B cell (primary cell): Measurements from ENCODE around the gene RGS6. TPM values are rescaled to one million over a fixed set of nuclear protein-coding genes. Genes with fewer than 3 reads are reported as not detected.

ENCODE experiments used
- ATAC-seq: fragments of 200-7000 bp; cut with Tn5 transposase; one replicate; pipeline ENCODE4 v1.10.0; 2021; ENCODE audit warnings: low read depth, mild to moderate bottlenecking, moderate number of reproducible peaks, moderate library complexity
- CTCF ChIA-PET: fragments of 350-600 bp; sonication (Branson Sonifier 250); formaldehyde crosslinking; loops from one replicate; lab custom pipeline; 2021; ENCODE audit warnings: antibody characterized with exemption, inconsistent platforms; lab: Charles Lee
- POLR2A ChIA-PET: fragments of 350-600 bp; sonication (Branson Sonifier 250); formaldehyde crosslinking; loops from one replicate; lab custom pipeline; 2021; ENCODE audit warnings: antibody characterized with exemption; lab: Charles Lee
- DNase-seq: peaks from one replicate; pipeline ENCODE4 v3.0.0; 2013
- H2AFZ ChIP-seq: 2 replicates; pipeline ENCODE4 v1.6.1; 2012; ENCODE audit warnings: mild to moderate bottlenecking, low read depth, low read length; ENCODE audit not compliant: insufficient read depth, poor library complexity, severe bottlenecking
- H3K27ac ChIP-seq, 2 donors: 1 replicate in 1 of 2; 2 replicates in 1 of 2; pipeline ENCODE4 v1.5.1; 2012 to 2013; ENCODE audit warnings: low read length in 2 of 2, mild to moderate bottlenecking in 2 of 2, moderate library complexity in 1 of 2
- H3K27me3 ChIP-seq, 4 experiments: fragments of 200-600 bp in 1 of 4; sonication (generic) in 1 of 4; replicated peaks in 1 of 4; 1 replicate in 2 of 4; 2 replicates in 2 of 4; pipeline versions ENCODE4 v1.6.1 to v1.7.0; 2013 to 2016; ENCODE audit warnings: low read length in 3 of 4, mild to moderate bottlenecking in 2 of 4, mixed read lengths in 1 of 4, moderate library complexity in 1 of 4; ENCODE audit not compliant: insufficient read depth in 4 of 4, control insufficient read depth in 3 of 4; ENCODE audit errors: control extremely low read depth in 1 of 4
- H3K36me3 ChIP-seq, 2 experiments: replicated peaks in 1 of 2; 1 replicate in 1 of 2; 2 replicates in 1 of 2; pipeline versions ENCODE4 v1.6.1 to v1.7.1; 2013; ENCODE audit warnings: low read length in 1 of 2; ENCODE audit not compliant: insufficient read depth in 2 of 2, control insufficient read depth in 1 of 2; ENCODE audit errors: control extremely low read depth in 1 of 2, extremely low read depth in 1 of 2
- H3K4me1 ChIP-seq, 2 donors: fragments of 200-600 bp in 1 of 2; sonication (generic) in 1 of 2; 1 replicate in 1 of 2; 2 replicates in 1 of 2; pipeline versions ENCODE4 v1.5.1 to v1.6.1; 2013 to 2017; ENCODE audit warnings: low read length in 2 of 2; ENCODE audit not compliant: control insufficient read depth in 2 of 2, insufficient read depth in 2 of 2
- H3K4me2 ChIP-seq: replicated peaks from 2 replicates; pipeline ENCODE3; 2012; ENCODE audit warnings: mild to moderate bottlenecking, low read depth, low read length; ENCODE audit not compliant: poor library complexity, severe bottlenecking
- H3K4me3 ChIP-seq, 5 experiments: fragments of 200-600 bp in 1 of 5; sonication (generic) in 1 of 5; 1 replicate in 3 of 5; 2 replicates in 2 of 5; pipeline versions ENCODE4 v1.5.1 to v1.7.0; 2011 to 2016; ENCODE audit warnings: low read length in 4 of 5, mild to moderate bottlenecking in 4 of 5, low read depth in 2 of 5, control low read depth in 1 of 5, moderate library complexity in 1 of 5; ENCODE audit not compliant: insufficient read depth in 1 of 5; ENCODE audit errors: control extremely low read depth in 1 of 5, extremely low read depth in 1 of 5
- H3K79me2 ChIP-seq: fragments of 200-600 bp; sonication (generic); one replicate; pipeline ENCODE4 v1.6.0; 2016; ENCODE audit warnings: low read length; ENCODE audit not compliant: control insufficient read depth, insufficient read depth
- H3K9ac ChIP-seq: fragments of 200-600 bp; sonication (generic); 2 replicates; pipeline ENCODE4 v1.6.1; 2017; ENCODE audit warnings: mild to moderate bottlenecking, low read length, moderate library complexity
- H3K9me3 ChIP-seq, 3 donors: one replicate each; pipeline versions ENCODE4 v1.6.1 to v1.7.1; 2013; ENCODE audit warnings: low read length in 2 of 3; ENCODE audit not compliant: control insufficient read depth in 2 of 3, insufficient read depth in 1 of 3; ENCODE audit errors: control extremely low read depth in 1 of 3
- H4K20me1 ChIP-seq: 2 replicates; pipeline ENCODE4 v1.6.0; 2012; ENCODE audit warnings: mild to moderate bottlenecking, low read length; ENCODE audit not compliant: insufficient read depth, control insufficient read depth, poor library complexity, severe bottlenecking
- H3K27ac Mint-ChIP-seq: one replicate; pipeline ENCODE4 v1.8.0; 2021; ENCODE audit warnings: mixed read lengths
- H3K27me3 Mint-ChIP-seq: one replicate; pipeline ENCODE4 v1.8.0; 2021; ENCODE audit warnings: mixed read lengths
- H3K4me1 Mint-ChIP-seq: one replicate; pipeline ENCODE4 v1.8.0; 2021; ENCODE audit warnings: mixed read lengths
- H3K4me3 Mint-ChIP-seq: one replicate; pipeline ENCODE4 v1.8.0; 2021; ENCODE audit warnings: mixed read lengths
- H3K9me3 Mint-ChIP-seq: one replicate; pipeline ENCODE4 v1.8.0; 2022; ENCODE audit warnings: mixed read lengths; ENCODE audit not compliant: insufficient read depth
- EZH2 ChIP-seq: IDR thresholded peaks from 2 replicates; pipeline ENCODE4 v1.6.1; 2012; ENCODE audit warnings: borderline replicate concordance, low read depth, mild to moderate bottlenecking, moderate library complexity, low read length; ENCODE audit not compliant: insufficient read depth, poor library complexity, severe bottlenecking
- WGBS: methylation state at CpG from one replicate; pipeline ENCODE4 v1.1.5; 2013; ENCODE audit warnings: missing lambda C conversion rate; ENCODE audit not compliant: insufficient coverage; 5-methylcytosine and 5-hydroxymethylcytosine counted together
- intact Hi-C: fragments of 100-400 bp; cut with micrococcal nuclease; formaldehyde crosslinking; loops from one replicate; pipeline ENCODE4 v1.10.0; 2022
- polyA plus RNA-seq: library from polyadenylated mRNA; depleted of rRNA; stranded (reverse); fragments of >200 nt; gene quantifications from 2 replicates; pipeline ENCODE4 v1.2.3, GENCODE V29; 2012
- total RNA-seq, 2 donors: library from RNA; stranded (reverse); fragments of 120-200 nt in 1 of 2; gene quantifications; 1 replicate in 1 of 2; 2 replicates in 1 of 2; pipeline versions ENCODE4 v1.2.3 to v1.2.4, GENCODE V29; 2013 to 2022
- TF ChIP-seq, protein P1 (sequence below): fragments of 200-600 bp; IDR thresholded peaks from one replicate; pipeline ENCODE4 v1.8.0; 2022; ENCODE audit warnings: antibody characterized with exemption, mild to moderate bottlenecking

The RGS6 gene
- total and polyA plus RNA-seq, 2 donors (not counting 1 experiment from before 2014, with no cell fraction given) = 0.07 TPM; not detected in 1

DNA sequence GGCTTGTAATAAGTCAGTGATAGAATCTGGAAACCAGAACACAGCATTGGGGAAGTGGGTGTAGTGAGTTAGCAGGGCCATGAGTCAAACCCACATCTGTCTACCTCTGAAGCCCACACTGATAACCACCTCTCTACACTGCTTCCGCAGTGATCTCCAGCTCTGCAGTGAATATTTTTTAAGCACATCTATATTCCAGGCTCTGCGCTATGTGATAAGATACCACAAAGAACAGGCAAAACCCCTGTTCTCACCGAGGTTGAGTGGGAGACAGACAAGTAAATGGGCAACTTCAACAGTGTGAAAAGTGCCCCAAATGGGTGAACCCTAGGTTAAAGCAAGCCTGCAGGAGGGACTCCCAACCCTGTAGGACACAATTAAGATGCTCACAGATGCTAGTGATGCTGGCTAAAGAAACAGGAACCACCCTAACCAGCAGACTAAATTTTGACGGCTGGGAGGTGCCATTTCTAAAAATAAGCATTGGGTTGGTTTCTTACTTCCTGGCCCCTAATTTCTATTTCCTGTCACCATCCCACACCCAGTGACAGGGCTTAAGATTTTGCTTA lies 586.7 kb downstream of the RGS6 start:
- TF ChIP-seq, protein P1, sequence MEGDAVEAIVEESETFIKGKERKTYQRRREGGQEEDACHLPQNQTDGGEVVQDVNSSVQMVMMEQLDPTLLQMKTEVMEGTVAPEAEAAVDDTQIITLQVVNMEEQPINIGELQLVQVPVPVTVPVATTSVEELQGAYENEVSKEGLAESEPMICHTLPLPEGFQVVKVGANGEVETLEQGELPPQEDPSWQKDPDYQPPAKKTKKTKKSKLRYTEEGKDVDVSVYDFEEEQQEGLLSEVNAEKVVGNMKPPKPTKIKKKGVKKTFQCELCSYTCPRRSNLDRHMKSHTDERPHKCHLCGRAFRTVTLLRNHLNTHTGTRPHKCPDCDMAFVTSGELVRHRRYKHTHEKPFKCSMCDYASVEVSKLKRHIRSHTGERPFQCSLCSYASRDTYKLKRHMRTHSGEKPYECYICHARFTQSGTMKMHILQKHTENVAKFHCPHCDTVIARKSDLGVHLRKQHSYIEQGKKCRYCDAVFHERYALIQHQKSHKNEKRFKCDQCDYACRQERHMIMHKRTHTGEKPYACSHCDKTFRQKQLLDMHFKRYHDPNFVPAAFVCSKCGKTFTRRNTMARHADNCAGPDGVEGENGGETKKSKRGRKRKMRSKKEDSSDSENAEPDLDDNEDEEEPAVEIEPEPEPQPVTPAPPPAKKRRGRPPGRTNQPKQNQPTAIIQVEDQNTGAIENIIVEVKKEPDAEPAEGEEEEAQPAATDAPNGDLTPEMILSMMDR = no peak
- no peak for TF ChIP-seq EZH2
- H2AFZ ChIP-seq = peak overlapping the region; percentile 61
- ATAC-seq (peak; percentile 73), DNase-seq (peak; percentile 79)
- H3K79me2 ChIP-seq = no peaks in the 10 kb centered on the region
- peaks cover 74 to 80% of the 10 kb centered on the region in 2 donors for H3K4me1 ChIP-seq
- no peaks in the 10 kb centered on the region for H3K36me3 ChIP-seq
- POLR2A ChIA-PET = interaction anchor here (1.0 to 1.6 kb wide), 2 partner anchors 375 to 384 kb away, joined by 3 to 5 read pairs; partner anchors contain the start of gene DPF3
- CTCF ChIA-PET = interaction anchor here (2.2 to 8.6 kb wide), 5 partner anchors 14 to 430 kb away, joined by 5 to 364 read pairs (median 40); partner anchors contain the start of gene DPF3
- H3K27me3 ChIP-seq = no peaks in the 10 kb centered on the region
- H3K27ac ChIP-seq = peak overlapping the region; percentile 74 to 84
- H3K9ac ChIP-seq = peak overlapping the region; percentile 46
- peak overlapping the region; percentile 92 for H3K27ac Mint-ChIP-seq
- peak overlapping the region in 4 of 5 experiments; percentile 2 to 25 (median 11) for H3K4me3 ChIP-seq
- peak overlapping the region; percentile 72 for H3K4me3 Mint-ChIP-seq
- H3K4me2 ChIP-seq = peak overlapping the region; percentile 71
- H3K27me3 Mint-ChIP-seq = no peaks in the 10 kb centered on the region
- intact Hi-C loops = loop anchor here (1.0 to 5.0 kb wide), 3 partner anchors 78 to 407 kb away; partner anchors contain the start of gene DCAF4
- WGBS = 0% methylated on average over 2 of the region's 4 CpGs
- H4K20me1 ChIP-seq = no peaks in the 10 kb centered on the region
- H3K4me1 Mint-ChIP-seq = peaks cover 73% of the 10 kb centered on the region
- H3K9me3 Mint-ChIP-seq = peaks cover 8% of the 10 kb centered on the region
- H3K9me3 ChIP-seq = peaks cover 2 to 28% (median 3%) of the 10 kb centered on the region in 3 donors

DNA sequence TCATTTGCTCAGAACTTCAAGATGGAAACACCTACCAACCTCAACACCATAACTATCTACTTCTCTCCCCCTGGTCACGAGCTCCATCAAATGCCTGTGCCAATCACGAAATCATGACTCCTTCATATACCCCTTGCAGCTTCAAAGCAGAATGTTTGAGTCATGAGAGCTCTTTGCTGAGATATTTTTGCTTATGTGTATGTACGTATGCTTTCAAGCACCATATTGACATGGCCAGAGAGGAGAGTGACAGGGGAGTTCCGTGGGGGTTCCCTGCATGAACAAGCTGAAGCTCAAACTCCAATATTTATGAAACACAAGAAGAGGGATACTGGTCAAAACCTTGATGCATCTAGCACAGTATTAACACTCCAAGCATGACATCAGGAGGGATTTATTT lies 587.3 kb downstream of the RGS6 start:
- peak overlapping the region; percentile 92 for H3K27ac Mint-ChIP-seq

More for the DNA sequence above, 587.3 kb downstream of the RGS6 start:
- Histone ChIP-seq H3K79me2 (no peaks in the 10 kb centered on the region), H3K36me3 (no peaks in the 10 kb centered on the region), H3K4me3 (peak overlapping the region in 2 of 5 experiments; percentile 3 to 25), H3K9ac (peak overlapping the region; percentile 46), H3K27me3 (no peaks in the 10 kb centered on the region), H3K4me2 (peak overlapping the region; percentile 71), H3K9me3 (peaks cover 2 to 28% (median 3%) of the 10 kb centered on the region in 3 donors), H2AFZ (peak overlapping the region; percentile 61), H3K27ac (peak overlapping the region; percentile 74 to 84), H3K4me1 (peaks cover 77 to 81% of the 10 kb centered on the region in 2 donors), H4K20me1 (no peaks in the 10 kb centered on the region)
- Mint-ChIP-seq H3K4me3 (peak overlapping the region; percentile 72), H3K9me3 (peaks cover 8% of the 10 kb centered on the region), H3K4me1 (peaks cover 78% of the 10 kb centered on the region), H3K27me3 (no peaks in the 10 kb centered on the region)
- POLR2A ChIA-PET = interaction anchor here (1.6 kb wide), 1 partner anchor 374 kb away, joined by 5 read pairs; the partner anchor contains the start of gene DPF3
- TF ChIP-seq, protein P1 = no peak
- TF ChIP-seq EZH2 = no peak
- DNase-seq (no peak), ATAC-seq (peak; percentile 4)
- intact Hi-C loops = loop anchor here (1.0 to 5.0 kb wide), 3 partner anchors 78 to 407 kb away; partner anchors contain the start of gene DCAF4
- WGBS = no CpG with 5 or more reads among the region's 4 CpGs
- CTCF ChIA-PET = interaction anchor here (2.2 to 8.6 kb wide), 4 partner anchors 13 to 430 kb away, joined by 5 to 364 read pairs (median 86); partner anchors contain the start of gene DPF3
